Measurements from ENCODE around the gene UNCX.

UNCX gene

DNA sequence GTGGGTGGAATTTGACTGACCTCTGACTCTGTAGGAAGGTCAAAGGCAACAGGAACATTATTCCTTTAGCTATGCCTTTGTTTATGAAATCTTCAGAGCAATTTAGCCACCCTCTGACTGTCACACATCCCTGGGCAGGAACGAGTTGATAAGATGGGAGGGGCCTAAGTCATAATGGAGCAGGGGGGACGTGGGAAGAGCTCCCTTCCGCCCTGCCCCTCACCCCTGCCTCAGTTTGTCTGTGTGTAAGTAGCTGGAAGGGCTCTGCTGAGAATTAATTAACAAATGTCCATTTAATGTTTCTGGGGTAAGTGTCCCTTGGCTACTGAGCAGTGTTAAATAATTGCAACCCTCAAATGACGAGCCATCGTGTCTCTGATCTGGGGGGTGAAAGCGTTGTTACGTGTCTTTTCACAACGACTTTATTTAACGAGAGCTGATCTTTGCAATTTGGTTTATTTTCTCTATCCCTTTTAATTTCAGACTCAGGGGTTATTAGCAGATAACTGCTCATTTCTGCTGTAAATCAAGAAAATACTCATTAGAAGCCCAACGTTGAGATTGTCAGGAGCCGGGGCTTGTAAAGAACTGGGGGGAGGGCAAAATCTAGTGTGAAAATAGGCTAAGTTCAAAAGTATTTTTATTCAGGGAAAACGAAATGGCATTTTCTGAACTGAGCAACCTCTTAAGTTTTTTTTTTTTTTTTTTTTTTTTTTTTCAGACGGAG, 12.5 kb upstream of the UNCX start:
- TF ChIP-seq, protein P1, sequence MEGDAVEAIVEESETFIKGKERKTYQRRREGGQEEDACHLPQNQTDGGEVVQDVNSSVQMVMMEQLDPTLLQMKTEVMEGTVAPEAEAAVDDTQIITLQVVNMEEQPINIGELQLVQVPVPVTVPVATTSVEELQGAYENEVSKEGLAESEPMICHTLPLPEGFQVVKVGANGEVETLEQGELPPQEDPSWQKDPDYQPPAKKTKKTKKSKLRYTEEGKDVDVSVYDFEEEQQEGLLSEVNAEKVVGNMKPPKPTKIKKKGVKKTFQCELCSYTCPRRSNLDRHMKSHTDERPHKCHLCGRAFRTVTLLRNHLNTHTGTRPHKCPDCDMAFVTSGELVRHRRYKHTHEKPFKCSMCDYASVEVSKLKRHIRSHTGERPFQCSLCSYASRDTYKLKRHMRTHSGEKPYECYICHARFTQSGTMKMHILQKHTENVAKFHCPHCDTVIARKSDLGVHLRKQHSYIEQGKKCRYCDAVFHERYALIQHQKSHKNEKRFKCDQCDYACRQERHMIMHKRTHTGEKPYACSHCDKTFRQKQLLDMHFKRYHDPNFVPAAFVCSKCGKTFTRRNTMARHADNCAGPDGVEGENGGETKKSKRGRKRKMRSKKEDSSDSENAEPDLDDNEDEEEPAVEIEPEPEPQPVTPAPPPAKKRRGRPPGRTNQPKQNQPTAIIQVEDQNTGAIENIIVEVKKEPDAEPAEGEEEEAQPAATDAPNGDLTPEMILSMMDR (IDR thresholded peaks at IDR 0.05; ENCODE audit: low read length, missing control alignments), result no peak

DNA sequence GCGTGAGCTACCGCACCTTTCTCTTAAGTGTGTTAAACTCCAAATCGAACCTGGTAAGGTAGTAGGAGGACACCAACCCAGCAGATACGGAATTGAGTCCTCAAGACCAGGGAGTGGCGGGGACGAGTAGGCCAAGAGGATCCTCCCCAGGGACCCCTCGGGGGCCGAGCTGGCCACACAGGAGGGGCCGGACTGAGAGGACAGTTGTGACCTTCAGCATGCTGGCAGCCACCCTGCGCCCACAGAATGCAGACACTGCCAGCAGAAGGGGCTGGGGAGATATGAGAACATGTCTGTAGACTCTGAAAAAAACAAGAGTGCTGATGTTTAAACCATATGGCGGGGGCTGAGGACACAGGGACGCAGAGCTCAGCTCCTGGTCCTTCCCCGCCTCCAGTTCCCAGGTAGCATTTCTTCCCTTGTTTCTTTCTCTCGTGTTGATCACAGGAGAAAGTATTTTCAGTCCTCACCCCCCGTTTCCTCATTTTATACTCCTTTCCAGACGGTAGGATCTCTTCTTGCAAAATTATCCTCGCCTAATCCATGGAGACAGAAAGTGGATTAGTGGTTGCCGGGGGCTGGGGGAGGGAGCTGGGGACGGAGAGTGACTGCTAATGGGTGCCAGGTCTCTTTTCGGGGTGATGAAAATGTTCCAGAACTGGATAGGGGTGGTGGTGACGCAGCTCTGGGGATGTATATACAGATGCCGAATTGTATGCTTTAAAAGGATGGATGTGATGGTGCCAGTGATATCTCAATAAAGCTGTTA, 11.5 kb upstream of the UNCX start:
- TF ChIP-seq, protein P1 (IDR thresholded peaks at IDR 0.05; ENCODE audit: low read length, missing control alignments), result no peak
- DNase-seq (ENCODE audit: low read depth), result no peak
- no peak overlapping the region for H3K4me3 ChIP-seq (replicated peaks; ENCODE audit: low read depth, low read length)

More for the DNA sequence above, 12.5 kb upstream of the UNCX start:
- DNase-seq (ENCODE audit: low read depth), result no peak
- H3K4me3 ChIP-seq (replicated peaks; ENCODE audit: low read depth, low read length), result no peak overlapping the region

DNA sequence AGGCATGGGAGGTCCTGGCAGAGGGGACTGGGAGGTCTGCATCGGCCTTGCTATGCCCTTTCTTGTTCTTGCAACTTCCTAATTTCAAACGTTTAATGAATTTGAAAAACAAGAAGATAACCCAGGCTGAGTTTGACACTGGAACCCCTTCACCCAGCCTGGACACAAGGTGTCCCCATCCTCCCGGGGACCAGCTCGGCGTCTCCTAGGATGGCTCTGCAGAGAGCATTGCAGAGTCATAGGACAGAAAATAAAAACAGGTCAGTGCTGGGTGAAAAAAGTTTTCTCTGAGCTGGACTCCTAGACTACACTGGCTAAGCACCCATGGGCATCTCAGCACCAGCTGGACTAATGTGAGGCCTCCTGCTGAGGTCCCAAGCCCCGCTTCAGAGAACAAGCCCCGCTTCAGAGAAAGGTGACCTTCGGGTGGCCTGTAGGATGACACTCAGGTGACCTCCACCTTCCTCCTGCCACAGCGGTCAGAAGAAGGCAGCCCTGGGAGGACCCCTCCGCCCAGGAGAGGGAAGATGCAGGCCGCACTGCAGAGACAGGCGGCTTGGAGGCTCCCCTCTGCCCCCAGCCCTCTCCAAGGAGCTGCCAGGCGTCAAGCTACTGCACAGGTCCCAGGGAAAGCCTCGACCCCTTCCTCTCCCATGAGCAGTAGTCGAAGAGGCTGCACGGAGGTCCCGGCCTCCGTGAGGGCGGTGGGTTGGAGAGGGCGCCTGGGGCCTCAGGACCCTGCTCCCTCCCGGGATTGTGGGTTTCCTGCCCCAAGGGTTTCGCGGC, 9.3 kb upstream of the UNCX start:
- TF ChIP-seq, protein P1 (IDR thresholded peaks at IDR 0.05; ENCODE audit: low read length, missing control alignments), result no peak
- H3K4me3 ChIP-seq (replicated peaks; ENCODE audit: low read depth, low read length), result no peak overlapping the region
- DNase-seq (ENCODE audit: low read depth), result no peak

DNA sequence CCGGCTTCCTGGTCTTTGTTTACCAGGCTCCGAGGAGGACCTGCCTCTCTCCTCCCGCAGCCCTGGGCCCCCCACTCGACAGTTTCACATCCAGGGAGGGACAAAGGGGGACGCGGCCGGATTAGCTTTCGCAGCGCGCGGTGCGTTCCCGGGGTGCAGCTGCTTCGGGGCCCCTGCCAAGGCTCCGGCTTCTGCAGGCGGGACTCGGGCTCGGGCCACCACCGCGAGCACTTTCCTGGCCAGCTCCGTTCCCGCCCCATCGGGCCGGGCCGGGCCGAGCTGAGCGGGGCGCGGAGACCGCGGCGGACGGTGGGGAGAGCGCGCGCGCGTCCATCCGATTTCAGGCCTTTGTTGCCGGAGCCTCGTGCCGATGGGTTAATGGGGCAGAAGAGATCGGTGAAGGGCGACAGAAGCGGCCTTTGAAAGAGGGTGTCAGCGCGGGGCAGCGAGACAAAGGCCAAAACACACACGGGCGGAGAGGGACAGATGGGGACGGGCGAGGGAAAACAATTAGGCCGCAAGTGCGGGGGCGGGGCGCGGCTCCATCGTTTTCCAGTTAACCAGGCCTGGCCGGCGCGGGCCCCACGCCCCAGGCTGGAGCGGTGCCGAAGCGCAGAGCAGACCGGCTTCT, 8.5 kb upstream of the UNCX start:
- DNase-seq (ENCODE audit: low read depth), result no peak
- TF ChIP-seq, protein P1 (IDR thresholded peaks at IDR 0.05; ENCODE audit: low read length, missing control alignments), result no peak

DNA sequence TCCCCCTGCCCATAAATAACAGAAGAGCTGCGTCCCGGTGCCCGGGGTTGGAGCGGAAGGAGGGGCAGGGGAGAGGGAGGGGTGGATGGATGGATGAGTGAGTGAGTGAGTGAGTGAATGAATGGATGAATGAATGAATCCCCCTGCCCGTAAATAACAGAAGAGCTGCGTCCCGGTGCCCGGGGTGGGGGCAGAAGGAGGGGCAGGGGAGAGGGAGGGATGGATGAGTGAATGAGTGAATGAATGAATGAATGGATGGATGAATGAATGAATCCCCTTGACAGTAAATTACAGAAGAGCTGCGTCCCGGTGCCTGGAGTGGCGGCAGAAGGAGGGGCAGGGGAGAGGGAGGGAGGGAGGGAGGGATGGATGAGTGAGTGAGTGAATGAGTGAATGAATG, 7.6 kb upstream of the UNCX start:
- DNase-seq (ENCODE audit: low read depth), result no peak
- H3K4me3 ChIP-seq (replicated peaks; ENCODE audit: low read depth, low read length), result no peak overlapping the region
- TF ChIP-seq, protein P1 (IDR thresholded peaks at IDR 0.05; ENCODE audit: low read length, missing control alignments), result no peak

More for the DNA sequence above, 8.5 kb upstream of the UNCX start:
- H3K4me3 ChIP-seq (replicated peaks; ENCODE audit: low read depth, low read length), result no peak overlapping the region

DNA sequence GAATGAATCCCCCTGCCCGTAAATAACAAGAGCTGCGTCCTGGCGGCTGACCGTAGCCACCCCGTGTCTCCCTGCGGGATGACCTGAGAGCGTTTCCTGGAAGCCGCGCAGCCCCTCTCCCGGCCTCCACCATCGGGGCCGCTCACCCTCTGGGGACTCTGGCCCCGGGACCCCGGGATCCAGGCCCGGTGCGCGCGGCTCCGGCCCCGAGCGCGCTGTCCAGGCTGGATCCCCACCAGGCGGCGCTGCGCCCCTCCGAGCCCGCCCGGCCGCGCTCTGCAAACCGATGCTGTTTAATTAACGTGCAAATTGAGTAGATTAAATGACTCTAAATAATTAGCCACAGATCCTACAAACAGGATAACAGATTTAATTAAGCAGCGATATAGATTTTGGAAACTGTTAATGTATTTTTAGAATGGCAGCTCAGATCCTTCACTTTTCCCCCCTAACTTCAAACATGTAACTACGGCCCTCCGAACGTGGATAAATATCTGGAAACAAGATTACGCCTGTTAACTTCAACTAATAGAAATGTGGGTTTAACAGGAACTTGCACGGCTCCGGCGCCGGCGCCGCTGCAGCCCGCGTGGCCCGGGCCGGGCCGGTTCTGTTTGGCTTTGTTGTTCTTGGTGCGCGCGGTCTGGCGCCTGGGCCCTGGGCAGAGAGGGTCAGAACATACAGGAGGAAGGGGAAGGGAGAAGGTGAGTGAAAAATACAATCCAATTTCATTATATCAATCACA, 7.1 kb upstream of the UNCX start:
- TF ChIP-seq, protein P1 (IDR thresholded peaks at IDR 0.05; ENCODE audit: low read length, missing control alignments), result peak; percentile 40
- peak; percentile 21 for DNase-seq (ENCODE audit: low read depth)
- no peak overlapping the region for H3K4me3 ChIP-seq (replicated peaks; ENCODE audit: low read depth, low read length)
